Pancreas (tissue), 10 donors: ENCODE measurements around the gene PPIC. TPM values are rescaled to one million over a fixed set of nuclear protein-coding genes. Genes with fewer than 3 reads are reported as not detected.
A peak's percentile ranks its signal among the peaks of the same experiment; 100 is the strongest.

Experiments
- ATAC-seq, 4 donors: fragments of 200-7000 bp; cut with Tn5 transposase; one replicate each; pipeline versions ENCODE4 v1.8.0 to v1.9.1; 2020; ENCODE audit warnings: mild to moderate bottlenecking in 4 of 4, moderate library complexity in 4 of 4
- DNase-seq, 6 donors: peaks; one replicate each; pipeline ENCODE4 v3.0.0-alpha.2; 2020
- FAIRE-seq: peaks from 2 replicates; lab custom pipeline; 2012; peaks lifted over from hg19 to GRCh38; lab: Jason Lieb, UNC
- H3K27ac ChIP-seq, 4 donors: fragments of 200-600 bp; sonication (generic); 1 replicate in 3 of 4; 2 replicates in 1 of 4; pipeline versions ENCODE4 v1.5.0 to v1.8.0; 2020
- H3K27me3 ChIP-seq, 4 donors: fragments of 200-600 bp; one replicate each; pipeline ENCODE4 v1.8.0; 2021
- H3K36me3 ChIP-seq, 3 donors: fragments of 200-600 bp; sonication (generic) in 1 of 3; one replicate each; pipeline versions ENCODE4 v1.5.0 to v1.8.0; 2020 to 2021
- H3K4me1 ChIP-seq, 3 donors: fragments of 200-600 bp; one replicate each; pipeline ENCODE4 v1.8.0; 2021
- H3K4me3 ChIP-seq, 4 donors: fragments of 200-600 bp; sonication (generic) in 2 of 4; one replicate each; pipeline versions ENCODE4 v1.5.0 to v1.8.0; 2020 to 2021
- H3K9me3 ChIP-seq, 4 donors: fragments of 200-600 bp; one replicate each; pipeline ENCODE4 v1.8.0; 2021
- WGBS, 2 donors: extraction: QIAGEN DNeasy Blood & Tissue Kit; methylation state at CpG; one replicate each; pipeline ENCODE4 v1.1.7; 2013; 5-methylcytosine and 5-hydroxymethylcytosine counted together
- intact Hi-C, 3 donors: fragments of 100-400 bp; cut with DNase I; formaldehyde crosslinking; loops; one replicate each; pipeline versions ENCODE4 v1.11.1 to v1.14.2; 2022
- polyA plus RNA-seq, 2 donors: library from polyadenylated mRNA; stranded (reverse); fragments of 200-250 nt; gene quantifications; one replicate each; pipeline ENCODE4 v1.2.3, GENCODE V29; 2013
- total RNA-seq, 6 donors: library from RNA; stranded (reverse); fragmentation: NEBNext Ultra II Directional in 4 of 6; extraction: Animal tissue kit (Norgen Biotek cat#: 25700) in 4 of 6; gene quantifications; one replicate each; pipeline versions ENCODE4 v1.2.1 to v1.2.4, GENCODE V29; 2021 to 2023
- TF ChIP-seq, protein P1 (sequence below), 4 donors: fragments of 200-600 bp; sonication (generic) in 3 of 4; IDR thresholded peaks; one replicate each; pipeline versions ENCODE4 v1.5.0 to v1.8.0; 2021; ENCODE audit warnings: antibody characterized with exemption in 4 of 4
- donor health status: healthy with polysubstance abuse.
- donor health status: DM: no; HTN: no; CAD: no; lungs with moderate emphysema.
- donor health status: DM: no; HTN: no; CAD: no.
- donor health status: control.
- donor health status: control.
- donor health status: Bipolar disorder and iron deficiency.
- donor health status: DM: yes; HTN: yes; CAD: no.
- donor health status: DM: no; HTN: no; CAD: no.
- donor health status: DM: no; HTN: no; CAD: no.
- donor health status: DM: yes; HTN: yes; CAD: no.

PPIC gene
- total and polyA plus RNA-seq, 8 donors: 11.9 to 26.4 (median 13.3) TPM

DNA sequence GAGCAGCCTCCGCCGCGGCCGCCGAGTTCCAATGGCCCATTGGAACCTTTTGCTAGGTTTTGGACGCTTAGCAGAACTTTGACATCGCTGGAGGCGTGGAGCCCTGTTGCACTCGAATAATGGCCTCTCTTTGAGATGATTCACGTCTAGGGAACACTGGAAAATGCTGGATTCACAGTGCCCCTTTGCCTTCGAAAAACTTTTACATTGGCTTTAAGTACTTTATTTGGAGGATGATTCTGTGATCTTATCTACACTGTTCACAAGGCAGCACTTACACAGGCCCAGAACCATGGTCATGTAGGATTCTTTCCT is 536 bp upstream of the PPIC start:
- H3K27me3 ChIP-seq: no peaks in the 10 kb centered on the region
- no peaks in the 10 kb centered on the region for H3K36me3 ChIP-seq
- peaks cover 0 to 9% (median 0%) of the 10 kb centered on the region in 3 donors for H3K4me1 ChIP-seq
- no peak for DNase-seq
- ATAC-seq: no peak
- peak overlapping the region; percentile 86 to 96 (median 91) for H3K27ac ChIP-seq
- TF ChIP-seq, protein P1, sequence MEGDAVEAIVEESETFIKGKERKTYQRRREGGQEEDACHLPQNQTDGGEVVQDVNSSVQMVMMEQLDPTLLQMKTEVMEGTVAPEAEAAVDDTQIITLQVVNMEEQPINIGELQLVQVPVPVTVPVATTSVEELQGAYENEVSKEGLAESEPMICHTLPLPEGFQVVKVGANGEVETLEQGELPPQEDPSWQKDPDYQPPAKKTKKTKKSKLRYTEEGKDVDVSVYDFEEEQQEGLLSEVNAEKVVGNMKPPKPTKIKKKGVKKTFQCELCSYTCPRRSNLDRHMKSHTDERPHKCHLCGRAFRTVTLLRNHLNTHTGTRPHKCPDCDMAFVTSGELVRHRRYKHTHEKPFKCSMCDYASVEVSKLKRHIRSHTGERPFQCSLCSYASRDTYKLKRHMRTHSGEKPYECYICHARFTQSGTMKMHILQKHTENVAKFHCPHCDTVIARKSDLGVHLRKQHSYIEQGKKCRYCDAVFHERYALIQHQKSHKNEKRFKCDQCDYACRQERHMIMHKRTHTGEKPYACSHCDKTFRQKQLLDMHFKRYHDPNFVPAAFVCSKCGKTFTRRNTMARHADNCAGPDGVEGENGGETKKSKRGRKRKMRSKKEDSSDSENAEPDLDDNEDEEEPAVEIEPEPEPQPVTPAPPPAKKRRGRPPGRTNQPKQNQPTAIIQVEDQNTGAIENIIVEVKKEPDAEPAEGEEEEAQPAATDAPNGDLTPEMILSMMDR (IDR thresholded peaks at IDR 0.05): no peak
- peak overlapping the region; percentile 71 to 87 (median 84) for H3K4me3 ChIP-seq
- no peaks in the 10 kb centered on the region for H3K9me3 ChIP-seq
- intact Hi-C loops: no loop called here
- no peak for FAIRE-seq
- WGBS, 2 donors: 1 to 2% methylated on average over 11 of the region's 11 CpGs

DNA sequence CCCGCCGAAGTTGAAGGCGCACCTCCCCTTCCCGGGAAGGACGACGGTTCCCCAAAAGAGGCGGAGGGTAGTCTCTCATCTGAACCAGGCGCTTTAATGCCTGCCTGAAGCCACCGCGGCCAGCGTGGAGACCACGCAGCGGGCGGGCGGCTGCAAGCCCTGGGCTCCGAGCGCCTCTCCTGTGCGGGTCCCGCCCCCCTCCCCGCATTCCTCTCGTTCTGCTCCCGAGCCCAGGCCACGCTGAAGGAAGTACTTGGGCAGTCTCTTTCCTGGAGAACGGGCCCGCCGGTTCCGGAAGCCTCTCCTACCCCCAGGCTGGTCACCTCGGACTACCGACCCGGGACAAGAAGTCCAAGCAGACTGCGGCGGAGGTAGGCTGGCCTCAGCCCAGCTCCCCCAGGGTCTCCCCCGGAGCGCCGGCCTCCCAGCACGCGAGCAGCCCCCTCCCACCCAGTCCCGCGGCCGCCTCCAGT is 571 bp downstream of the PPIC start:
- TF ChIP-seq, protein P1 (IDR thresholded peaks at IDR 0.05): no peak
- ATAC-seq: peak; percentile 63 to 75 (median 68)
- no peaks in the 10 kb centered on the region for H3K27me3 ChIP-seq
- H3K27ac ChIP-seq: peak overlapping the region; percentile 86 to 96 (median 91)
- H3K4me1 ChIP-seq: peaks cover 0 to 9% (median 0%) of the 10 kb centered on the region in 3 donors
- no peaks in the 10 kb centered on the region for H3K36me3 ChIP-seq
- peak; percentile 61 to 89 (median 71) for DNase-seq
- peak overlapping the region; percentile 71 to 87 (median 84) for H3K4me3 ChIP-seq
- 0 to 1% methylated on average over 31 to 40 of the region's 40 CpGs for WGBS, 2 donors
- no peaks in the 10 kb centered on the region for H3K9me3 ChIP-seq
- no peak for FAIRE-seq
- intact Hi-C loops: no loop called here

DNA sequence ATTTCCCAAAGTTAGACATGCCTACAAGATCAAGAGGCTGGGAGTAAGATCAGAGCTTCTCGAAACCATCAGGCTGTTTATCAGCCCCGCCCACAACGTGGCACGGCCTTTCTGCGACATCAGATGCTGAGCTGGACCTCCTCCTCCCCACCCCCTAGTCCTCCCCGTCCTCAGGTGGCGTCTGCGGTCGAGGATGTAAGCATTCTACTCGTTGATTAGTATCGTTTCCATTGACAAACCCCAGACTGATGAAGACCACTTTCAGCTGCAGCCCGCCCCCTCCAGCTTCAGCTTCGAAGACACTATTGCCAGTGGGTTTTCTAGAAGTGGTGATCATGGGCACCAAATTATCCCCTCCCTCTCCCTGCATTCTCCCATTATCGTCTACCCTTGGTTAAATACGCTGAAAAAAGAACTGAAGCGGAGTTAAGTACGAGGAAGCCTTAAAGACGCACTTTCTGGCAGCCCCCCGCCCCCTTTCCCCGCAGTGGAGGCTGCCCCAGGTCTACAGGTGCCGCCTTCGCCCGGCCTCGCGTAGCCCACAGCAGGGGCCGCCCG is 1.1 kb downstream of the PPIC start:
- H3K36me3 ChIP-seq: no peaks in the 10 kb centered on the region
- TF ChIP-seq, protein P1 (IDR thresholded peaks at IDR 0.05): no peak
- H3K27me3 ChIP-seq: no peaks in the 10 kb centered on the region
- H3K4me1 ChIP-seq: peaks cover 0 to 9% (median 0%) of the 10 kb centered on the region in 3 donors
- H3K27ac ChIP-seq: peak overlapping the region; percentile 86 to 96 (median 91)
- peak in 3 of 4 donors; percentile 34 to 57 (median 44) for ATAC-seq
- intact Hi-C loops: no loop called here
- 1 to 2% methylated on average over 27 of the region's 27 CpGs for WGBS, 2 donors
- DNase-seq: peak; percentile 34 to 66 (median 52)
- H3K9me3 ChIP-seq: no peaks in the 10 kb centered on the region
- peak overlapping the region; percentile 71 to 87 (median 84) for H3K4me3 ChIP-seq
- no peak for FAIRE-seq

DNA sequence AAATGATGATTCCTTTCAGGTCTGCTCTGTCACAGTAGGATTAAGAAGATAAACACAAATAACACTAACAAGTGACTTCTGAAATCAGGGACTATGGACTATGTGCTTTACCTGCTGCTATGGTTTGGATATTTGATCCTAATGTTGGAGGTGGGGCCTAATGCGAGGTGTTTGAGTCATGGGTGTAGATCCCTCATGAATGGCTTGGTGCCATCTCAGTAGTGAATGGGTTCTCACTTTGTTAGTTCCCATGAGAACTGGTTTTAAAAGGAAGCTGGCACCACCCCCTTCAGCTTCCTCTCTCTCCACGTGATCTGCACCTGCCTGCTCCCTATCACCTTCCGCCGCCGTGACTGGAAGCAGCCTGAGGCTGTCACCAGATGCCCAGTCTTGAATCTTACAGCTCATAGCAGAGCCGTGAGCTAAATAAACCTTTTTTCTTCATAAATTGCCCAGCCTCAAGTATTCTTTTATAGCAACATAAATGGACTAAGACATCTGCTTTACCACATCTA is 3.3 kb downstream of the PPIC start:
- WGBS, 2 donors: 84 to 89% methylated on average over 6 of the region's 6 CpGs
- no peak for FAIRE-seq
- intact Hi-C loops: no loop called here

More for the DNA sequence above, 3.3 kb downstream of the PPIC start:
- H3K9me3 ChIP-seq: no peaks in the 10 kb centered on the region
- H3K36me3 ChIP-seq: peaks cover 0 to 6% (median 0%) of the 10 kb centered on the region in 3 donors
- no peak for DNase-seq
- TF ChIP-seq, protein P1 (IDR thresholded peaks at IDR 0.05): no peak
- no peak for ATAC-seq
- peaks cover 0 to 9% (median 0%) of the 10 kb centered on the region in 3 donors for H3K4me1 ChIP-seq
- H3K27ac ChIP-seq: no peak overlapping the region
- H3K27me3 ChIP-seq: no peaks in the 10 kb centered on the region
- no peak overlapping the region for H3K4me3 ChIP-seq
